SK-N-MC (cell line): ENCODE data around the gene GPR156.

Experiments used
- DNase-seq: peaks from one replicate; pipeline ENCODE4 v3.0.0-alpha.2; 2011; ENCODE audit warnings: low read depth, low spot score
- H3K27ac ChIP-seq: fragments of 200-600 bp; sonication (generic); 2 replicates; pipeline ENCODE4 v1.5.1; 2016; ENCODE audit warnings: mixed run types
- H3K36me3 ChIP-seq: fragments of 200-600 bp; sonication (generic); 2 replicates; pipeline ENCODE4 v1.6.1; 2017; ENCODE audit warnings: antibody characterized with exemption, low read length, mixed read lengths; ENCODE audit not compliant: insufficient read depth
- H3K4me3 ChIP-seq: fragments of 200-600 bp; sonication (generic); 2 replicates; pipeline ENCODE4 v1.5.1; 2016
- H3K9ac ChIP-seq: fragments of 200-600 bp; sonication (generic); 2 replicates; pipeline ENCODE4 v1.8.0; 2017; ENCODE audit warnings: mixed run types, mixed read lengths; ENCODE audit not compliant: insufficient read length
- H3K9me3 ChIP-seq: fragments of 200-600 bp; sonication (generic); 2 replicates; pipeline ENCODE4 v1.6.1; 2017; ENCODE audit warnings: low read depth, mild to moderate bottlenecking, antibody characterized with exemption, low read length, moderate library complexity, mixed read lengths
- EZH2 ChIP-seq: fragments of 200-600 bp; sonication (generic); IDR thresholded peaks from one replicate; pipeline ENCODE4 v1.6.1; 2017; ENCODE audit warnings: antibody characterized with exemption
- FOXP2 ChIP-seq: optimal IDR thresholded peaks from 2 replicates; pipeline ENCODE3; 2011; ENCODE audit warnings: mild to moderate bottlenecking, moderate library complexity; ENCODE audit not compliant: insufficient read depth; ENCODE audit errors: extremely low read length, control extremely low read depth
- POLR2AphosphoS5 ChIP-seq: IDR thresholded peaks from 2 replicates; pipeline ENCODE4 v1.6.1; 2012; ENCODE audit warnings: mild to moderate bottlenecking, low read depth, low read length, borderline replicate concordance

The GPR156 gene

DNA sequence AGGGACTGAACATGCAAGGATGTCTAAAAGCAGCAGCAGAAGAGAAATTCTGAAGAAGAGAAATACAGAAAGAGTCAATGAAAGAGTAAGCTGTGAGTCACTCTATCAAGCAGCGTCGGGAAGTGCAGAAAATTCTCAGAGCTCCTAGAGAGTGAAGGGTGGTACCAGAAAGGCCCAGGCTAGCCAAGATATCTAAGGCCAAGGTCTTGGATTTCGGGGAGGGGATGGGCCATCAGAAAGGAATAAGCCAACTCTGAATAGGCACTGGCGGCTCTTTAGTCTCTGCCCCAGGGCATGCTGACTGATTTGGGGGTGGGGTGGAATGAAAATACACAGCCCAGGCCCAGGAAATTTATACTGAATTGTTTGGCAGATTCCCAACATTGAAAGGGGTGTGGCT, 70.8 kb downstream of the GPR156 start:
- H3K4me3 ChIP-seq, result peak overlapping the region; percentile 48
- no peak overlapping the region for H3K9ac ChIP-seq
- H3K9me3 ChIP-seq, result no peaks in the 10 kb centered on the region
- TF ChIP-seq EZH2 (no peak), FOXP2 (no peak), POLR2AphosphoS5 (no peak)
- H3K27ac ChIP-seq, result peak overlapping the region; percentile 62
- no peaks in the 10 kb centered on the region for H3K36me3 ChIP-seq
- DNase-seq, result peak; percentile 32

DNA sequence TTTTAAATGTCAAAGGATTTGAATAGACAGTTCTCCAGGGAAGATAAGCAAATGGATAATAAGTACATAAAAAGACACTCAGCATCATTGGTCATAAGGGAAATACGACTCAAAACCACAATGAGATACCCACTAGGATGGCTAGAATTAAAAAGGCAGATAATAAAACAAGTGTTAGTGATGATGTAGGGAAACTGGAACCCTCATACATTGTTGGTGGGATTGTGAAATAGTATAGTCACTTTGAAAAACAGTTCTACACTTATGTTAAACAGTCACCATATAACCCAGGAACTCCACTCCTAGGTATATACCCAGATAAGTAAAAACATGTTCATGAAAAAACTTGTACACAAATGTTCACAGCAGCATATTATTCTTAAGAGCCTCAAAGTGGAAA, 72.5 kb downstream of the GPR156 start:
- Histone ChIP-seq H3K9me3 (no peaks in the 10 kb centered on the region), H3K36me3 (no peaks in the 10 kb centered on the region), H3K4me3 (no peak overlapping the region), H3K9ac (no peak overlapping the region), H3K27ac (no peak overlapping the region)
- no peak for TF ChIP-seq POLR2AphosphoS5
- TF ChIP-seq EZH2, result no peak
- TF ChIP-seq FOXP2, result no peak
- DNase-seq, result no peak

DNA sequence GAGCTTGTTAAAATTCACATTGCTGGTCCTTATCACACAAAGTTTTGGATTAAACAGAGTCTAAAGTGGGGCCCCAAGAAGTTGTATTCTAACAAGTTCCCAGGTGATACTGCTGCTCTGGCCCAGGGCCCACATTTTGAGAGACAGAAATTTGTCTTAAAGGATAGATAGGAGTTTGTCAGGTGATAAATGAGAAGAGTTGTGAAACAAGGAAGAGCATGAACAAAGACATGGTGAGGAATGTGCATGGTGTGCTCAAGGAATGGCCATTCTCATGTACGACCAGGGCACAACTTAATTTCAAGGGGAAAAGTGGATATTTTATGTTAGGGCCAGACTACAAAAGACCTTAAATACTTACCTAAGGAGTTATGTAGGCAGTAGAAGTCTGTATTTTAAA, 75.6 kb downstream of the GPR156 start:
- Histone ChIP-seq H3K9ac (no peak overlapping the region), H3K9me3 (no peaks in the 10 kb centered on the region), H3K36me3 (no peaks in the 10 kb centered on the region), H3K27ac (no peak overlapping the region), H3K4me3 (no peak overlapping the region)
- TF ChIP-seq FOXP2 (no peak), POLR2AphosphoS5 (no peak), EZH2 (no peak)
- no peak for DNase-seq

- Histone ChIP-seq H3K36me3 (no peaks in the 10 kb centered on the region), H3K9ac (no peak overlapping the region), H3K27ac (no peak overlapping the region), H3K9me3 (no peaks in the 10 kb centered on the region), H3K4me3 (no peak overlapping the region)
- no peak for TF ChIP-seq FOXP2
- no peak for TF ChIP-seq POLR2AphosphoS5
- TF ChIP-seq EZH2, result no peak
- DNase-seq, result no peak
These were observed 80.7 kb downstream of the GPR156 start for GRCh38 chr3:120204338-120204737.

- no peak overlapping the region for H3K9ac ChIP-seq
- no peak for DNase-seq
- TF ChIP-seq POLR2AphosphoS5 (no peak), FOXP2 (no peak), EZH2 (no peak)
- no peaks in the 10 kb centered on the region for H3K9me3 ChIP-seq
- H3K4me3 ChIP-seq, result no peak overlapping the region
- no peaks in the 10 kb centered on the region for H3K36me3 ChIP-seq
- H3K27ac ChIP-seq, result no peak overlapping the region
These were observed 81.4 kb downstream of the GPR156 start for GRCh38 chr3:120203621-120204020.

GRCh38 chr3:120203016-120203415, 82.0 kb downstream of the GPR156 start:
- peak; percentile 74 for TF ChIP-seq POLR2AphosphoS5
- peak; percentile 39 for TF ChIP-seq FOXP2
- TF ChIP-seq EZH2, result no peak
- DNase-seq, result peak; percentile 70
- Histone ChIP-seq H3K27ac (peak overlapping the region; percentile 29; the same call in 1 of the 2 replicates), H3K9me3 (no peaks in the 10 kb centered on the region), H3K4me3 (peak overlapping the region; percentile 36), H3K9ac (no peak overlapping the region), H3K36me3 (no peaks in the 10 kb centered on the region)

- Histone ChIP-seq H3K9me3 (no peaks in the 10 kb centered on the region), H3K36me3 (no peaks in the 10 kb centered on the region), H3K4me3 (peak overlapping the region; percentile 36), H3K27ac (peak overlapping the region; percentile 29; the same call in 1 of the 2 replicates), H3K9ac (no peak overlapping the region)
- no peak for DNase-seq
- TF ChIP-seq EZH2, result no peak
- TF ChIP-seq POLR2AphosphoS5, result no peak
- no peak for TF ChIP-seq FOXP2
These were observed 82.7 kb downstream of the GPR156 start for GRCh38 chr3:120202363-120202762.

DNA sequence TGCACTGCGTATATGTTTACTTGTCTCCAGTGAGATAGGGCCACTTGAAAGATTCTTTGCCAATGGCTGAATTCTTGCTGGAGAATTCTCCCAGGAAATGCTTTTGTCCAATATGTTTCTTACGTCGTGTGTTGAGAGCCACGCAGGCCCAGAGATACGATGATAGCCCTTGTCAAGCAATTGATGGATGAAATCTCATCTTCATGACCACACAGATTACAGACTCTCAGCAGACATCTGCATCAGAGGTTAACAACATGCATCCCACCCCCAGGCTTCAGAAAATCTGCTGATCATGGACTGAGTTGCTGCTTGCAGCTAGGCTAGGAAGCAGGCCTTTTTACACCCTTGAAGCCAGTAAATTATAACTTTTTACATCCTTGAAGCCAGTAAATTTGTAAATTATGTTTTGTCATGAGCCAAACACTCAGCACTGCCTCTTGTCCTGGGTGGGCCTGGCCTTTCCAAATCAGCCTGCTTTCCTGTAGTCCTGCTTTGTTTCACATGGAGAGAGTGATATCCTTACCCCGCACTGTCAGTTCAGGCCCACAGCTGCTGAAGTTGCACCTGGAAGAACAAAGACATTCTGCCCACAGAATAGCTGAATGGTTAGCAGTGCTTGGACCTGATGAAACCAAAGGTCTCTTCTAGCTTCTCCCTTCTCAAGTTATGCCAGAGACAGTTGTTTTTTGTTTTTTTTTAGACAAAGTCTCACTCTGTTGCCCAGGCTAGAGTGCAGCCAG, 84.4 kb downstream of the GPR156 start:
- H3K9me3 ChIP-seq, result no peaks in the 10 kb centered on the region
- H3K9ac ChIP-seq, result no peak overlapping the region
- DNase-seq, result no peak
- no peak overlapping the region for H3K4me3 ChIP-seq
- no peak overlapping the region for H3K27ac ChIP-seq
- H3K36me3 ChIP-seq, result no peaks in the 10 kb centered on the region
- no peak for TF ChIP-seq EZH2
- TF ChIP-seq FOXP2, result no peak
- no peak for TF ChIP-seq POLR2AphosphoS5

GRCh38 chr3:120198305-120198878, 86.6 kb downstream of the GPR156 start:
- no peak for DNase-seq
- Histone ChIP-seq H3K27ac (no peak overlapping the region), H3K9ac (no peak overlapping the region), H3K36me3 (no peaks in the 10 kb centered on the region), H3K9me3 (no peaks in the 10 kb centered on the region), H3K4me3 (no peak overlapping the region)
- no peak for TF ChIP-seq FOXP2
- TF ChIP-seq EZH2, result no peak
- TF ChIP-seq POLR2AphosphoS5, result no peak
